SIG-M5 treated with dmso at 0.1 percent for 504 hours (cell line): ENCODE data around the gene CTRB2.
A peak's percentile ranks its signal among the peaks of the same experiment; 100 is the strongest.

ENCODE experiments used
- DNase-seq: peaks from one replicate; lab custom pipeline; 2025; ENCODE audit not compliant: unreplicated experiment; lab: John Stamatoyannopoulos, UW

CTRB2 gene

DNA sequence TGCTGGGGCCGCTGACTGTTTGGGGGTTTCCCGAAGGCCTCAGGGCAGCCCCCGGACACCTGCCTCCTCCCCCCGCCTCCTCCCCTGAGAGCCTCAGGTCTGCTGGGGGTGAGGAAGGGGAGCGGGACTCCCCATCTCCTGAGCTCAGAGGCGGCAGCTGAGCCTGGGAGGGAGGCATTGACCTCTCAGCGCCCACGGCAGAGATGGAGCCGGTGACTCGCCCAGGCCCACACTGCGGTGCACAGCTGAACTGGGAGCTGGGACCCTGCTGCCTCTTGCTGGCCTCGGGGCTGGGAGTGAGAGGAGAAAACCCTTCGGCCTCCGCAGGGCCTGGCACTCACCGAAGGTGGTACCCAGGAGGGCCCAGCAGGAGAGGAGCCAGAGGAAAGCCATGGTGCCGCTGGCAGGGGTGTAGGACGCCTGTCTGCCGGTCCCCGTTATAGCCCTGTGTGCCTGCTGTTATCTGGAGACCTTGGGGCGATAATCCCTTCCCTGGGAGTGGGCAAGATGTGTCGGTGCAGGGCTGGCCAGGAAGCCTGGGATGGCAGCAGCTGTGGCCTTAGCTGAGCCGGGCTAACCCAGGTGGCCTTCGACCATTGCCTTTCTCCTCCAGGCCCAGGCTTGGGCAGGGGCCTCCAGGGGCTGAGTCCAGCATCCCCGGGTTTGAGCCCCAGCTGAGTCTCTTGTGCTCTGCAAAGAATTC is at the start of gene CTRB2:
CTRB2 (minus strand) TSS at position 413 of the 703 bp plus-strand sequence; CDS start at position 393, 20 bp downstream.
- DNase-seq = no peak

DNA sequence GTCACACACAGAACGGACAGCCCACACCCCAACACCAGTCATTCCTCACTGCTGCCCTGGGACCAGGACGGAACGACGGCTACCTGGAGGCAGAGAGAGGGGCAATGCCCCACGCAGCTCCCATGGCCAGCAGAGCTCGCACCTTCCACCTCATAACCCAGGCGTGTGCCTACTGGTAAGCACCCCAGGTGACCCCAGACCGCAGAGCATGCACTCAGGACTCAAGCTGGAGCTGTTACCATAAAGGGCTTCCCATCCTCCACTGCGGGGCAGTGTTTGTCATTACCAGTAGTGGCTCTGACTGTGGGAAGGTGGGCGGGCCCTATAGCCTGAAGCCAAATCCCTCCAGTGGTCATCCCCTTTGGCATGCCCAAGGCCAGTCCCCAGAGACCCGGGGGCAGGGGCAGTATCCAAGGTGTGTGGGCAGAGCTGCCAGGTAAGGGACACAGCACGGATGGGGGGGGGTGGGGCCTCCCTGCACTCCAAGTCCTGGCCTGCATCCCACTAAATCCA is 49.2 kb upstream of the CTRB2 start:
- DNase-seq = no peak

DNA sequence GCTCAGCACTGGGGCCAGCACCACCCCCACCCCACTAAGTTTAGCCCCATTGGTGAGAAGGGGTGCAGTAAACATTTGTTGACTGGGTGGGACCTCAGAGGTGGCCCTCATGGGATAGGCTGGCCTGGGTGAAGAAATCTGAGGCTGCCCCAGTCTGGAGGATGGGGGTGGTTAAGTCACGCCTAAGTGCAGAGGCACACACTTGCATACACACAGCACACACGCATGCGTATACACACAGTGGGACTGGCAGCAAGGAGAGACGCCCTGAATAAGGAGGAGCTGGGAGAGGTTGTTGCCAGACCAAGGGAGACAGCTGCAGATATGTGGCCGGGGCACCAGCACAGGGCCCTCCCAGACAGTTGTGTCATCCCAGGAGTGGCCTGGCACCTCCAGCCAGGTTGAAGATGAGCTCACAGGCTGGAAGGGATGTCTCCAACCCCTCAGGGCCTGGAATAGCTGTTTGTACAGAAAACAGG is 47.4 kb upstream of the CTRB2 start:
- peak; percentile 34 for DNase-seq

DNA sequence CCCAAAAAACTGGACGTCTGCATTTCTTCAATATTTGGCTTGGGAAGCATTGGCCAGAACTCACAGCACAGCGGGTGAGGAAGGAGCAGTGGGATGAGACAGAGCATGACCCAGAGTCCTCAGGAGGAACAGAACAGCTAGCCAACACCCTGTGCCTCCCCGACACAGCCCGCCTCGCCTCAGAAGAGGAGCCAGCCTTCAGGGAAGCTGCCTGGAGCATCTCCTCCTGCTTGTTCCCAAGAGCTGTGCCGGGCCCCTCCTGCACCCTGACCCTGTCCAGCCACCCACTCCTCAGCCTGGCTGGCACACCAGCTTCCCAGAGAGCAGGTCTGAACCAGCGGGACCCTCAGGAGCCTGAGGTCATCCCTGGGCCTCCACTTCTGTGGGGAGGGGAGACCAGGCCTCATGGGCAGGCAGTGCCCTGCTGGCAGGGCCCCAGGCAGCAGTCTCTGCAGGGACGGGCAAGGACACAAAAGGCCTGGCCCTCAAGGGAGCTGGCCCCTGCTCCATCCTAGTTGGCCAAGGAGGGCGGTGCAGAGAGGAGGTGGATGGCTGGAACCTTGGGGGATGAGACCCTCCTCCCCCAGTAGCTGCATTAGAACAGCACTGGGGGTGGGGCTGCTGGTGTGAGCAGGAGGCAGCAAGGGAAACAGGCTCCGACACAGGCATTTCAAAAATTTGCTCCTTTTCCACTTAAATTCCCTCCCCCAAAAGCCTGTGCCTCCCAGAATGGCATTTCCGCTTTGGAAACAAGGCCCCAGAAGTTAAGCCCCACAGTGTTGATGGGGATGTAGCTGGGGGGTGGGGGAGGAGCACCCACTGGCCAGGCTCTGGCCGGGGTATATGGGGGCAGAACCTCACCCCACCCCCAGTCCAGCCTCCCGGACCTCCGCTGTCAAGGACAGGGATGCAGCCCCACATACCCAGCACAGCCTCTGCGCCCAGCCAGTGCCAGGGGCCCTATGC is 46.3 kb upstream of the CTRB2 start:
- DNase-seq = no peak

DNA sequence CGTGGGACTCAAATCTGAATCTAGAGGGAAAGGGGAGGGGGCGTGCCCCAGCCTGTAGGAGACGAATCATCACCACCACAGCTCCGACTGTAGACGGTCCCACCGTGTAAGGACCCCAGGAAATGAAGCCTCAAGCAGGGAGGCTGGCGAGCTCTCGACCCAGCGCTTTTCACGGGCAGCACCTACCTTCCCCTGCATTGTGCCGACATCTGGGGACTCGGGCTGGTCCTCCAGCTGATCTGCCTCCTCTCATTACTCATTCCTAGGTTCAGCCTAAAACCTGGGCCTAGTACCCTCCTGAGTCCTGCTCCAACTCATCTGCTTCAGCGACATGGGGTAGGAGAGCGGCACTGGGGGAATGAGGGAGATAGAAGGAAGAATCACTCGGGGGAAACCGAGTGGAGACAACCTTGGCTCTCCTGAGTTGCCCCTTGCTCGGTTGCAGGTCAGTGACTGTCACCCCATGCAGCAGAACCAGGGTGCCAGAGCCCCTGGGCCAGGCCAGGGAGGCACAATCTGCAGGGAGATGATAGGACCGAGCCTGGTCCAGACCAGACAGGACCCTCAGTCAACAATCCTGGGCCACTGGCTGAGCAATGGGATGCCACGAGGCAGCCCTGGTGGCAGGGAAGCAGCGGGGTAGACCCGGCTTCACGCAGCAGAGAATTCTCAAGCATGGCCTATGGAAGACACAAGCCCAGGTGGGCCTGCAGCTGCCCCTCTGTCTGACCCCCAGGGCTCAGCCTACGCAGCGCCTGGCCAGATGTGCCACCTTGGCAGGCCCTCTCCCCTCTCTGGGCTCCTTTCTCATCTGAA is 45.3 kb upstream of the CTRB2 start:
- no peak for DNase-seq

DNA sequence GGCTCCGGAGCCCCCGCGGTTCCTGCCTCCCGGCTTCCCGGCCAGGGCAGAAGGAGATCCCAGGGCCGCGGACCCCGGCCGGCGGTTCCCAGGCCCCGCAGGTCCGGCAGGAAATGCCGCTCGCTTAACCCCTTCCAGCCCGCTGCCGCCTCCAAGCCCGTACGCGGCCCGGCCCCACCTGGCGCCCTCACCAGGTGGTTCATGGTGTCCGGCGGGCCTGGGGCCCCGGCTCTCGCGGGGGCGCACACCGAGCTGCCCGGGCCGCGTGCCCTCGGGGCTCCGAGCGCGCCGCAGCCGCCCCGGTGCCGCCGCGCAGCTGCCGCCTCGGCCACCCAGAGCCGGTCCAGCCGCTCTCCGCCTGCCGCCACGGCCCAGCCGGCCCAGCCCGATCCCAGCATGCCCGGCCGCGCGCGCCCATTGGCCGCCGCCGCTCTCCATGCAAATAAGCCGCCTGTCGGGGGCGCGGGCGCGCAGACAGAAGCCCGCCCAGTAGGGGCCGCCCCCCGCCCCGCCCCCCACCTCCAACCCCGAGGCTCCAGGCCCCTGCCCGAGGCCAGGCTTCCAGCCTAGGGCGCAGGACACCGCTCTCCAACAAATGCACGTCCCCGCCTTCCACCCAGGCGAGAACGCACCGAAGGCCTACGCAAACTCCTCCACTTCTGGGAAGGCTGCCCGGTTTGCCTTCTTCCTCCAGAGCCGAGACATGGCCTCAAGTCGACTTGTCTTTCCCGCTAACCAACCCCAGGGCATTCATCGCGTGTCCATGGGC is 44.5 kb upstream of the CTRB2 start, which contains the start of gene BCAR1:
BCAR1 (minus strand) TSS at position 345 of the 769 bp plus-strand sequence; CDS start at position 203, 142 bp downstream.
- DNase-seq = peak; percentile 15

DNA sequence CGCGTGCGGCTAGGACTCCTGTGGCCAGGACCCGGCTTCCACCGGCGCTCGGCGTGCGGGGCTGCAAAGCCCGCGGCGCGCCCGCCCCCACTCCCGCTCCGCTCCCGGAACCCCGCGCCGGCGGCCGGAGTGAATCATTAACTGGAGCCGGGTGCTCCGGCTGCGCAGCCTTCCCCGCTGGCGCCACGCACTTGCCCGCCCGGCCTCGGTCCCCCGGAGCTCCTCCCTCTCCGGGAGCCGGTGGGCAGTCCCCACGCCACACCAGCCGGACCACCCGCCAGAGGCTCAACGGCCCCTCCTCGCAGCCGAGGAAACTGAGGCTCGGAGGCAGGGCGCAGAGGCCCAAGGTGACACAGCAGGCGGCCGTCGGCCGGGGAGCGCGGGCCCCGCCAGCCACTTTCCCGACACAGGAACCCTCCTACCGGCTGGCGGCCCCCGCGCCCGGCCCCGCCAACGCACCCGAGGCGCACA is 43.9 kb upstream of the CTRB2 start:
- no peak for DNase-seq

DNA sequence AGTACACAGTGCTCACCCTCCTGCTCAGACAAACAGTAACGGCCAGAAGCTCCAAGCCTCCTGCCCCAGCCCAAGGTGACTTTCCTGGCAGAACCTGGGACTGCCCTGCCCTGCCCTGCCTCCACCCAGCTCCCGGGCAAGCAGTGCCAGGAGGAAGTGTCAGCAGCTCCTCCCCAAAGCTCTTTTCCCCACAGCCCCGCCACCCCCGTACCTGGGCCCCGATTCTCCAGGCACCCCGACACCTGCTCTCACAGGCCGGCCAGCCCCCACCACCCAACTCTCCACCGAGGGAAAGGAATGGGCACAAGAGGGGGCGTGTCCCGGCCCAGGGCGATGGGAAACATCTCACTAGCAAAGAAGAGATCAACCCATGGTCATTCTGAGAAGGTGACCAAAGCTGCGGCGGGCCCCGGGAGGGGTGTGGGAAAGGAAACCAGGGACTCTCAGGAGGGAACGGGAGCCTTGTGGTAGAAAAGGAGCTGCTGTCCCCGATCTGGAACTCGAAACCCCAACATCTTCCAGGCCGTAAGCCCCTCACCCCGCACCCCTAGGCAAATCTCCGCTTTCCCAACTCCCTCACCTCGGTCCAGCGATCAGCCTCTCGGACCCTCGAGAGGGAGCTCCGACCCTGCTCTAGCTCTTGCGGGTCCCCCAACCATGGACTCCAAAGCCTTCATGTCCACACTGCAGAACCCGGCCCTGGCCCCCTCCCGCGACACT is 43.3 kb upstream of the CTRB2 start:
- no peak for DNase-seq

DNA sequence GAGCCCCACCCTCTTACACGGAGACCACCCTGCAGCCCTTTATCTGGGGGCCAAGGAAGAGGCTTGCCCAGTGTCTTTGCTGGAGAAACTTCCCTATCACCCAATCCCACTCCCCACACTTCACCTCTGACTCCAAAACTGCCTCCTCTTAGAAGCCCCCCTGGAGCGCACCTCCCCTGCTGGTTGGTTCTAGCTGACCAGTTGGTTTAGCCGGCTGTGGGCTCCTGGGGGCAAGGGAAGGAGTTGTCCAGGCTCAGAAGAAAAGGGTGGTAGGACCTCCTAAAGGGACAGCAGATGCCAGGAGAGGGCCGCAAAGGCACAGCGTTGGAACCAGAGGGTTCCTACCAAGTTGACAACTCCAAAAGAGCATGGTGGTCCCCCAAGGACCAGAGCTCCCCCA is 42.5 kb upstream of the CTRB2 start:
- DNase-seq = no peak

DNA sequence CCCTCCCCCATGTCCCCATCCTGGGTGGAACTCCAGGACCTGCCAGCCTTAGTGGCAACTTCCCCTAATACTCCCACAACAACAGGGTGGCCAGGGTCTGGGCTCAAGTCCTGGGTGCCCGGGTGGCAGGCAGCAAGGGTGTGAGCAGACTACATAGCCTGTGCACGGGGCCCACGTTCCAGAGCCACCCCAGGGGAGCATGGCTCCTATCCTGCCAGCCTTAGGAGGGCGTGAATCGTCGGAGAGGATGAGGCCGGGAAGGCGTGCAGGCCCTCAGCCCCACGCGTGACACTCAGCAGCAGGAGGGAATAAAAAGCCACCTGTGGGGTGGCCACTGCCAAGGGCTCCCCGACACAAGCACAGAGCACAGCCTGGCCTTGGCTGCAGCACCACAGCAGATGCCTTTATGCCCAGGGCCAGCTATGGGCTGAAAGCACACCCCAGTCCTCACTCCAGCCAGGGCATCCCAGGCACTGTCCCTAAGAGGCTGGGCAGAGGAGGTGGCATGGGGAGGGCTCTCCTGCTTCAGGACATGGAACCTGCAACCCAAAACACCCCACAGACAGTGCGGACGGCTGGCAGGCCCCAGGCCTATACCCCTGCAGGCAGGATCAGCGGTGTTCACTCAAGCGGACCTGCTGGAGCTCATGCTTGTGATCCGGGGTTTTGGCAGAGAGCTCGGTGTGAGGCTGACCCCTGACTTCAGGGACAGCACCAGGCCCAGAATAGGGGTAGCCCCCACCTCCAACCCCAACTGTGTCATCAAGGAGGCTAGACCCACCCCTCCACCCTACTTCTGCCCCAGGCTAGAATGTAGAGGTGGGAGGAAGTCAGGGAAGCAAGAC is 41.8 kb upstream of the CTRB2 start:
- DNase-seq = no peak

DNA sequence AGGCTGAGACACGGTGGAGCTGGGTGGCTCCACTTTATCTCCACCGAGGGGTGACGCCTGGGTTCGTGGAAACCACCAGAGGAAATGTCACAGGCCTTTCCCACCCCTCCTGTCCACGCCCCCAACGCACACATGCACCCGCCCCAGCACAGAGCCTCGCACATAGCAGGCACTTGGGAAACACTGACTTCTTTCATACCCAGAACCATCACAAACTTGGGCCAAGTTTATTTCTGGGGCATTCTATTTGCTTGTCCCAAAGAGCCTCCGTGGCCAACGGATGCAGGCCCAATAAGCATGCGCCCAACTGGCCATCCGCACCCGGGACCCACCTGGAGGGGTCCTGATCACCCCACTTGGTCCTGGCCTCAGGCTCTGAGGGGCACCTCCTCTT is 41.2 kb upstream of the CTRB2 start:
- no peak for DNase-seq

DNA sequence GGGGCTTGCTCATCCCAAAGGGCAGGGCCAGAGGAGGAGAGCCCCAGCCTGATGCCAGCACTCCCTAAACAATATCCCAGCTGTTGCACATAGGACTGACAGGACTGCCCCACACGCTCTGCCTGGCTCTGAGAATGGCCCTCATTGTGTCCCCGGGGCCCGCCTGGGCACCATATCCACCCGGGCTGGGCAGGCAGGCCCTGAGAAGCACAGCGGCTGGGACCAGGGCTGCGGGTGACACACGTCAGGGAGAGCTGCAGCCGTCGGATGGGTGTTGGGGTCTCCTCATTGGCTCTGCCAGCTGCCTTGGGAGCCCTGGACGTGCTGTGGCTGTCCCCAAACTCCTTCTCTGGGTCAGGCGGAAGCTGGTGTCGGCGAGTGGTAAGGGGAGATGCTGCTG is 40.3 kb upstream of the CTRB2 start:
- DNase-seq = no peak

DNA sequence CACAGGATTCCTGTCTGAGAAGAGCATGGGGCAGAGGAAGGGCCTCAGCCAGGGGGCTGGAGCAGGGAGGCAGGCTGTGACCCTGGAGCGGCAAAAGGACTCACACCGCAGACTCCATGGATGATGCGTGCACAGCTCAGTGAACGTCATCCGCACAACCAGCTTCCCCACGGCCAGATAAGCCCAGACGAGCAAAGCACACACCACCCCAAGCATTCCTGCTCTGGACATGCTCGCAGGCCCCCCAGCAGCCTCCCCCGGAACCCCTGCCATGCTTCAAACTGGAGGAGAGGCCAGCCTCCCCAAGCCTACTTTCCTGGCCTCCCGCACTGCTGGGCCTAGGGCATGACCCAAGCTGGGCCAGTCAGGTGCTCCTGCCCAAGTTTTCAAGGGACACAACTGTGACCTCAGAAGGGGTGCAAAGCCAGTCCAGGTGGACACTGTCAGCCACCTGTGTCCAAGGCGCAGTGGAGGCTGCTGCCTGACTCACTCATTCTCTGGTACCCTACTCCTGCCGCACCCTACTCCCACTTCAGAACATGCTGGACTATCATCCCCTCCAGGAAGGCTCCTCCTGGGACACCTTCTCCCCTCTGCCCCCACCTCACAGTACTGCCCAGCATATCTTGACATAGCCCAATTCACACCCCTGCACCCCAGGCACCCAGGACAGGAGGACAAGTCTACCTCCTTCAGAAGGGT is 39.7 kb upstream of the CTRB2 start:
- no peak for DNase-seq

DNA sequence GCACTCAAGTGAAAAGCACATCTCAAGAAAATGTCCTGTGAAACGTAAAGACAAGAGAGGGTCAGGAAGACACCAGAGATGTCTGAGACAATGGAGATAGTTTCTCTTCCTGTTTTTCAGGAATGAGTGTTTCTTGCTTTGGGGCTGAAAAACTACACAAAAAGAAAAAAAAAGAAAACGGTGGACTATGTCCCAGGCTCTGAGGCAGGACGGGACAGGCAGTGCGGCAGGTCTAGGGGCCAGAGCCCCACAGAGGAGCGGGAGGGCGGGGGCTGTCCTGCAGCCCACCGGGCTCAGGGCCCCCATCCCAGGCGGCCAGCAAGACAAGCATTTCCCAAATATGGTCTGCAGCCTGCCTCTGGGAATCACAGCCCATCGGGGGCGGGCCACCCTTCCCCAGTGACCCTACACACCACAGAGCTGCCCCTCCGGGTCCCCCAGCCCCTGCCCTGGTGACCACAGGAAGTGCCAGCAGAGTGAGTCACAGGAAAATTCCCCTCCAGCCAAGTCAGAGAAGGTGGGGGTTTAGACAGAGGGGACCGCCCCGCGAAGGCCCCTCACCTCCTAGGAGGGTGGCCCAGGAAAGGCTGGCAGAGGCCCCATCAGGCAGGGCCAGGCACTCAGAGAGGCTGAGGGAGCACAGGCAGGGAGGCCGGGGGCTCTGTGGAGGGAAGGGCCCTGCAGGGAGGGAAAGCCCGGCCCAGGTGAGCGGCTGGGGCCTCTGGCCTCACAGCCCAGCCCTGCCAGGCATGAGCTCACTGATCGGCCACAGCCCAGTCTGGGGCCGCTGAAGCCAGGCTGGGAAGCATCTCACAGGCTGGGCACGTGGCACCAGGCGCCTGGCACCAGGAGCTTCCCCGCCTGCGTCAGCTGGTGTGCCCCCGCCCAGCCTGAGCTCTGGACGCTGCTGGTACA is 38.1 kb upstream of the CTRB2 start:
- peak; percentile 35 for DNase-seq

DNA sequence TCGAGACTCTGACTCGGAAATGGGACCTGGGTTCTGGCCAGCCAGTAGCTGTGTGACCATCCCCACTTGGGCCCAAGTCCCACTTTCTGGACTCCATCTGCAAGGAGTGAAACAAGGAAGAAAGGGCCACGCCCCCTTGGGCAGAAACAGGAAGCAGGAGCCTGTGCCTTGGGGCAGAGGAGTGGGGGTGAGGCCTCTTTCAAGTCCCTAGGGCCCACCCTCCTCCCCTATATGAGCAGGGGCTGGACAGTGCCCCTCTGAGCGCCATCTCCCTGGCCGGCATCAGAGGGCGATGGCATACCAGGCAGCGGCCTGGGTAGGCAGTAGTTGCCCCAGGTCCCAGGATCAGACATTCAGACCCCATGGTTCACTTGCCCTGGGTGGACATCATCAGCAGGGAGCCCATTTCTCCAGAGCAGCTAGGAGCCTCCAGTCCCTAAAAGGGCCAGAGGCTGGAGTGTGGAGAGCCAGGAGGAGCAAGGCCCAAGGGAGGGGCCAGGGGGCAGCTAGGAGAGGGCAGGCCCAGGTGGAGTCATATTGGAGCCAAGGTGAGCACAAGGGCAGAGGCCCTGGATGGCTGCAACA is 37.4 kb upstream of the CTRB2 start:
- DNase-seq = peak; percentile 29

DNA sequence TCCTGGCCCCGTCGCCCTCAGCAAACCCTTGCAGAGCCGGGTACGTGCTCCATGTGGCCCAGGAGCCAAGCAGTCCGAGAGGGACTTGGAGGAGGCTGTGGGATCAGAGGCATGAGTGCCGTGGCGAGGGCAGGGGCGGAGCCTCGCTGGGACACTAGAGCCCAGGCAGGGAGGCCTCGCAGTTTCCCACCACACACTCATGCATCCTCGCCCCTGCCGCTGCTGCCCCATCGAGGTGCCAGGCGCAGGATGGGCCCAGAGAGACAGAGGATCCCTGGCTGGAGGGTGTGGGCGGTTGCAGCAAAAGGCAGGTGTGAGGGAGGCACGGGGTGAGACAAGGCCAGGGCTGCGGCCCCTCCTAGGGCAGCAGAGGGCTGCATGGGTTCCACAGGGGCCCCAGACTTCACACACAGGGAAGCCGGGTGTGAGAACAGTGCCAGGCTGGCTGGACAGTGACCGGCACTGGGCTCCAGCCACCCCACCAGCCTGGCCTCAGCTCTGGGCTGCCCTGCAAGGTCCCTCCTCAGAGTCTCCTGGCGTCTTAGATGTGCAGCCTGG is 36.8 kb upstream of the CTRB2 start:
- DNase-seq = no peak
